Suprapubic skin (tissue), 4 donors: ENCODE data around the gene STIM1. TPM values are rescaled to one million over a fixed set of nuclear protein-coding genes. Genes with fewer than 3 reads are reported as not detected.

Experiments
- DNase-seq, 2 donors: peaks; one replicate each; pipeline ENCODE4 v3.0.0-alpha.2; 2019; ENCODE audit warnings: low spot score in 2 of 2
- H3K27ac ChIP-seq: fragments of 200-600 bp; sonication (generic); one replicate; pipeline ENCODE4 v1.5.1; 2019
- H3K27me3 ChIP-seq: fragments of 200-600 bp; sonication (generic); one replicate; pipeline ENCODE4 v1.5.1; 2019
- H3K36me3 ChIP-seq: fragments of 200-600 bp; sonication (generic); one replicate; pipeline ENCODE4 v1.5.1; 2019
- H3K4me1 ChIP-seq: fragments of 200-600 bp; sonication (generic); one replicate; pipeline ENCODE4 v1.5.1; 2019
- H3K4me3 ChIP-seq: fragments of 200-600 bp; sonication (generic); one replicate; pipeline ENCODE4 v1.5.1; 2019; ENCODE audit warnings: mild to moderate bottlenecking
- H3K9me3 ChIP-seq: fragments of 200-600 bp; sonication (generic); one replicate; pipeline ENCODE4 v1.5.1; 2019
- CTCF ChIP-seq, 2 donors: fragments of 200-600 bp in 1 of 2; fragments of 450-650 bp in 1 of 2; sonication (generic) in 1 of 2; IDR thresholded peaks; one replicate each; pipeline ENCODE4 v1.5.1; 2016 to 2019; ENCODE audit warnings: antibody characterized with exemption in 2 of 2, mild to moderate bottlenecking in 1 of 2, moderate library complexity in 1 of 2
- EP300 ChIP-seq: sonication (generic); formaldehyde crosslinking; IDR thresholded peaks from one replicate; pipeline ENCODE4 v1.6.1; 2017; ENCODE audit warnings: antibody characterized with exemption
- POLR2A ChIP-seq, 2 donors: fragments of 450-650 bp; IDR thresholded peaks; one replicate each; pipeline ENCODE4 v1.6.1; 2017; ENCODE audit warnings: antibody characterized with exemption in 2 of 2, mild to moderate bottlenecking in 2 of 2, moderate library complexity in 2 of 2
- POLR2AphosphoS5 ChIP-seq, 3 donors: sonication (generic); formaldehyde crosslinking; IDR thresholded peaks; one replicate each; pipeline ENCODE4 v1.6.1; 2017; ENCODE audit warnings: antibody characterized with exemption in 3 of 3
- WGBS: methylation state at CpG from one replicate; pipeline ENCODE4 v1.1.5; 2018; 5-methylcytosine and 5-hydroxymethylcytosine counted together
- total RNA-seq, 4 donors: library from RNA; depleted of rRNA; stranded (reverse); fragments of >200 nt; gene quantifications; one replicate each; pipeline ENCODE4 v1.1.0, GENCODE V29; 2016

STIM1 gene
- total RNA-seq, 4 donors from 2014 or later: 58.4 to 70.2 (median 60.9) TPM

- TF ChIP-seq EP300 (no peak), POLR2AphosphoS5 (IDR thresholded peaks at IDR 0.05) (no peak), POLR2A (IDR thresholded peaks at IDR 0.05) (no peak), CTCF (IDR thresholded peaks at IDR 0.05) (no peak)
- H3K4me3 ChIP-seq: no peak overlapping the region
- H3K27ac ChIP-seq: no peak overlapping the region
- H3K9me3 ChIP-seq: no peaks in the 10 kb centered on the region
- DNase-seq: no peak
- WGBS: 79% methylated on average over 8 of the region's 8 CpGs
- peaks cover 10% of the 10 kb centered on the region for H3K4me1 ChIP-seq
- H3K36me3 ChIP-seq: peaks cover 52% of the 10 kb centered on the region
- no peaks in the 10 kb centered on the region for H3K27me3 ChIP-seq
Observed at GRCh38 chr11:3825473-3826154, 29.9 kb upstream of the STIM1 start.

- Histone ChIP-seq H3K27ac (no peak overlapping the region), H3K4me3 (no peak overlapping the region), H3K36me3 (peaks cover 52% of the 10 kb centered on the region), H3K4me1 (peaks cover 15% of the 10 kb centered on the region), H3K27me3 (no peaks in the 10 kb centered on the region), H3K9me3 (no peaks in the 10 kb centered on the region)
- 81% methylated on average over 3 of the region's 3 CpGs for WGBS
- TF ChIP-seq POLR2A (IDR thresholded peaks at IDR 0.05): no peak
- no peak for TF ChIP-seq CTCF (IDR thresholded peaks at IDR 0.05)
- no peak for DNase-seq
Observed at GRCh38 chr11:3826721-3827120, 28.7 kb upstream of the STIM1 start.

GRCh38 chr11:3827434-3828186 lies 27.9 kb upstream of the STIM1 start:
- H3K27me3 ChIP-seq: no peaks in the 10 kb centered on the region
- peaks cover 23% of the 10 kb centered on the region for H3K4me1 ChIP-seq
- no peaks in the 10 kb centered on the region for H3K9me3 ChIP-seq
- H3K27ac ChIP-seq: no peak overlapping the region
- DNase-seq: no peak
- TF ChIP-seq POLR2A (IDR thresholded peaks at IDR 0.05): no peak
- no peak for TF ChIP-seq POLR2AphosphoS5 (IDR thresholded peaks at IDR 0.05)
- no peak for TF ChIP-seq CTCF (IDR thresholded peaks at IDR 0.05)
- no peak for TF ChIP-seq EP300
- H3K36me3 ChIP-seq: peaks cover 52% of the 10 kb centered on the region
- 89% methylated on average over 35 of the region's 35 CpGs for WGBS
- H3K4me3 ChIP-seq: no peak overlapping the region

GRCh38 chr11:3830088-3830487 lies 25.4 kb upstream of the STIM1 start:
- Histone ChIP-seq H3K9me3 (no peaks in the 10 kb centered on the region), H3K4me1 (peaks cover 38% of the 10 kb centered on the region), H3K36me3 (peaks cover 45% of the 10 kb centered on the region), H3K27ac (no peak overlapping the region), H3K4me3 (no peak overlapping the region), H3K27me3 (no peaks in the 10 kb centered on the region)
- no peak for DNase-seq
- TF ChIP-seq EP300: no peak
- TF ChIP-seq POLR2A (IDR thresholded peaks at IDR 0.05): no peak
- no peak for TF ChIP-seq CTCF (IDR thresholded peaks at IDR 0.05)
- no peak for TF ChIP-seq POLR2AphosphoS5 (IDR thresholded peaks at IDR 0.05)
- WGBS: 87% methylated on average over 3 of the region's 3 CpGs

- TF ChIP-seq CTCF (IDR thresholded peaks at IDR 0.05) (no peak), POLR2AphosphoS5 (IDR thresholded peaks at IDR 0.05) (no peak), EP300 (no peak), POLR2A (IDR thresholded peaks at IDR 0.05) (no peak)
- Histone ChIP-seq H3K27me3 (no peaks in the 10 kb centered on the region), H3K4me3 (no peak overlapping the region), H3K27ac (no peak overlapping the region), H3K9me3 (no peaks in the 10 kb centered on the region), H3K36me3 (peaks cover 42% of the 10 kb centered on the region), H3K4me1 (peaks cover 45% of the 10 kb centered on the region)
- no peak for DNase-seq
- WGBS: 53% methylated on average over 1 of the region's 1 CpG
Observed at GRCh38 chr11:3830730-3831129, 24.7 kb upstream of the STIM1 start.
